GM19468 (cell line): Measurements from ENCODE around the gene NREP.

Experiments
- ATAC-seq: cut with Tn5 transposase; IDR thresholded peaks from one replicate; pipeline ENCODE4 v1.9.1; 2021; ENCODE audit warnings: mild to moderate bottlenecking, moderate library complexity, moderate number of reproducible peaks; ENCODE audit not compliant: unreplicated experiment; ENCODE audit errors: extremely low read depth

Gene NREP

DNA sequence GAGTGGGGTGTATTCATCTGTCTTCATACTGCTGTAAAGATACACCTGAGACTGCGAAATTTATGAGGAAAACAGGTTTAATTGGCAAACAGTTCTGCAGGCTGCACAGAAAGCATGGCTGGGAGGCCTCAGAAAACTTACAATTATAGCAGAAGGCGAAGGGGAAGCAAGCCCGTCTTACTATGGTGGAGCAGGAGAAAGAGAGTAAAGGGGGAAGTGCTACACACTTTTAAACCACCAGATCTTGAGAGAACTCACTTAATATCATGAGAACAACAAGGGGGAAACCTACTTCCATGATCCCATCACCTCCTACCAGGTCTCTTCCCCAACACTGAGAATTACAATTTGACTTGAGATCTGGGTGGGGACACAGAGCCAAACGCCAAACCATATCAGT is 12.5 kb upstream of the NREP start:
- no peak for ATAC-seq

DNA sequence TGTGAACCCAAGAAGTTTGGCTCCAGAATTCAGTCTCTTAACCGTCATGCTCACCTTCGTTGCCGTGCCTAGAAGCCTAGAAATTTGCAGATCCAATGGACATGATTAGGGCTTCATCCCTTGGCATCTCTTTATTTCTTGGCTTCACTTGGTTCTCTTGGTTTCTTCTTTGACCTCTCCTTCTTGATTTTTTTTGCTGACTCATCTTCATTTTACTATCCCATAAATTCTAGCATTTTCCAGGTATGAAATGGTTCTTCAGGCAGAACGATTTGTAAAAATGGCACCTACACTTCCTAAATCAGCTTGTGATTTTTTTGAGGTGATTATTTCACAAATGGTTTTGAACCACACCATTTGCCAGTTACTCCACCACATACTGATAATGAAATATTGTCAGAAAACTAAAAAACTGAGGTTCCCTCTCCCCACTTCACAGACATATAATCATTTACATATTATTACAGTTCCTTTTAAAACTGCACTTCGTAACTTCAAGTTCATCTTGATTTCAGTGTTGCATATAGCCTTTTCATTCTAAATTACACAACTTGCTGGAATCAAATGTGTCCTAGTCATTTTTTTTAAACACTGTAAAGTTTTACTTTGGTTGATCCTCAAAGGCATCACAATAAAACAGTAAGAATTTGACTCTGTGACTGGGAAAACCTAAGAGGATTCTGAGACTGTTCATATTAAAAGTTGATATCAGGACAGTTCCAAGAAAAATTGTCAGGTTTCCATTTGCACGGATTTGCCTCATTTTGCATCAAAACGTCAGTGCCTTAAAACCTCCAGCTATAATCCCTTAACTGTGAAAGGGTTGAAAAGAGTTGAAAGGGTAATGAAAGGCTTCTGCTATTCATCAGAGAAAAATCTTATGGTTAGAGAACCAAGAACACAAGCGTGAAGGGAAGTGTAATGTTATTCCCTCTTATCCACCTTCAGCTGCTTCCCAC is 8.9 kb upstream of the NREP start:
- no peak for ATAC-seq

DNA sequence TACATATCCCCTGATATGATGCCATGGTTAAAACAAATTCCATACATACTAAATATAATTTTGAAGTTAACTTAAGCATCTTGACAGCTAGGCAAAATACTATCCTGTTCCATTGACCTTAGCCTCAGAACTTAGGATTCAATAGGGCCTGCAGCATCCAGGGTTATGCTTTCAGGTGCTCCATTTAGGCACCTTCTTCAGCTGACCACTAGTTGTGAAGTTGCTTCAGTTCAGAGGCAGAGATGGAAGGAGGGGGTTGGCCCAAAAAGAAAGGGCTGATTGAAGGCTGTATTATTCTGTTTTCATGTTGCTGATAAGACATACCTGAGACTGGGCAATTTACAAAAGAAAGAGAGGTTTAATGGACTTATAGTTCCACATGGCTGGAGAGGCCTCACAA is 7.0 kb upstream of the NREP start:
- ATAC-seq: no peak

DNA sequence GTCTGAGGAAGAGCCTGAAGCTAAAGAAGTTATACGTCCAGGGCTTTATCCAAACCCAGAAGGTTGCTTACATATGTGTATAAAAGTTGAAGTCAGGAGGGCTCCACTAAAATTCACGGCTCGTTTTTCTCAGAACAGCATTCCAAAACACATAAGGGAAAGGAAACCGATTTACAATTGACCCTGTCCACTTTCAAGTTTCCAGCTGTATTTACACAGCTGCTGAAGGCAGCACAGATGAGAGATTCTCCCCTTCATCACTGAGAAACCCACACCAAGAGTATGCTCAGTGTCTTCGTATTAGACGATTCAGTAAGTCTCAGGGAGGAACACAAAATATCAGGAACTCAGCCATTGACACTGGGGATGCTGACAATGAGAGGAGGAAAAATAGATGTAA is 5.9 kb upstream of the NREP start:
- no peak for ATAC-seq

DNA sequence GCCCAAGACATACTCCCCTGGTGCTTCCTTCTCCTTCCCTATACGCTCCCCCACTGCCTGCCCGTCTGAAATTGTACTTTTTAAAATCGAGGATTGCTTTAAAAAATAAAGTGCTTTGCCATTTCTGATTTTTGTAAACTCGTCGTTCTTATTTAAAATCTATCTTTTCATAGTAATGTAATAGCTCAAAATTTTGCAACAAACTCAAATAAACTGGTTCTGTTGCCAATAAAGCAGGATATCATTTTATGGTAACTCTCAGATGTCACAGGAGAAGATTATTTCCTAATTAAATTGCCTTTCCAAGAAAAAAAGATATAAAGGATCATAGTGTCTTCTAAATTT is 1.3 kb upstream of the NREP start:
- no peak for ATAC-seq

DNA sequence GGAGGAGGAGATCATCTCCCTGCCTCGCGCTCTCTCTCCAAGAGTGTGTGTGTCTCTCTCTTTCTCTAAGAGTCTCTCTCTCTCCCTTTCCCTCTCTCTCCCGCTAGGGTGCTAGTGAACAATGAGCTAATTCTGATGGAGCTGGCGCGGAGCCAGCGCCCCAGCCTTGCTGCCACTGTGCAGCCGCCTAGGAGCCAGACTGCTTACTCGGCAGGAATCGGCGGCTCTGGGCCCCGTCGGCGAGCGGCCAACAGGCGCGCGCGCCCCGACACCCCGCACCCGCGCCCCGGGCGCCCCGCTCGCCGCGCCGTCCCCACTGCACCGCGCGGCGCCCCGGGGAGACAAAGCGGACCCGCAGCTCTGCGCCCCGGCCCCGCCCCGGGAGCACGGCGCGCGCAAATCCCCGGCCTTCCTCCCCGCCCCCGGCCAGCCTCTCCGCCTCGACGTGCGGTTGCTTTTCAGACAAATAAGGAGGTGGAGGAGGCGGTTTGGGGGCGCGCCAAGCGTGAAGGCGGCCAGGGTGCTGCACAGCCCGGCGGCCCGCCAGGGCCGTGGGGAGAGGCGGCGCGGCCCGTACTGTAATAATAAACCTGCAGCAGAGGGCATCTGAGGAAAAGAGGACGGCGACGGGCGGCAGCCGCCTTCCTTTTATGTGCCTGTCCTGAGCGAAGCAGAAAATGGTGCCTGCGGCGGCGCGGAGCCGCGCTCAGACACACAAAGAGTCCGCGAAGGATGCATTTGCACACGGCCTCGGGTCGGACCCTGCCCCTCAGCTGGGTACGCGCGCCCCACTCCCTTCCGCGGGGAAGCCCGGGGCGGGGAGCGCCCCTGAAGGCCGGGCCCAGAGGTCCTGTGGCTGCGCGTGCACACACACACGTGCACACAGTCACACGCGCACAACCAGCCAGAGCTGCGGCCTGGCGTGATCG is 625 bp upstream of the NREP start:
- peak; percentile 65 for ATAC-seq

DNA sequence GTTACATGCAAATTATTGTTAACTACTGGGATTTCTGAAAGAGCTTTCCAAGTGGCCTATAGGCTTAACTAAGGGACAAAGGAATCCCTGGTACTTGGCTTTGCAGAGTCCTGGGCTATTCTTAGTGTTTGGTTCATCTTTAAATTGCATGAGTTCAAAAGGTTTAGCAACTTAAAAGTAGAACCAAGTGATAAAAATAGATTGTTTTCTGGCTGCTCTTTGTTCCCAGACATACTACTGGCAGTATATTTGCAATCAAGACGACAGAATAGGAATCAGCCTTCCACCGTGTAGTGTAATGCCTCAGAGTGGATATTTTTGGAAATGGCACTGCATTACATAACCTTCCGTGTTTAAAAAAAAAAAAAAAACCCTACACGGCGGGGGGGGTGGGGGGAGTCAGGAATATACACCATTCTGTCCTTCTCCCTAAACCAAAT is 1.0 kb downstream of the NREP start:
- ATAC-seq: no peak

DNA sequence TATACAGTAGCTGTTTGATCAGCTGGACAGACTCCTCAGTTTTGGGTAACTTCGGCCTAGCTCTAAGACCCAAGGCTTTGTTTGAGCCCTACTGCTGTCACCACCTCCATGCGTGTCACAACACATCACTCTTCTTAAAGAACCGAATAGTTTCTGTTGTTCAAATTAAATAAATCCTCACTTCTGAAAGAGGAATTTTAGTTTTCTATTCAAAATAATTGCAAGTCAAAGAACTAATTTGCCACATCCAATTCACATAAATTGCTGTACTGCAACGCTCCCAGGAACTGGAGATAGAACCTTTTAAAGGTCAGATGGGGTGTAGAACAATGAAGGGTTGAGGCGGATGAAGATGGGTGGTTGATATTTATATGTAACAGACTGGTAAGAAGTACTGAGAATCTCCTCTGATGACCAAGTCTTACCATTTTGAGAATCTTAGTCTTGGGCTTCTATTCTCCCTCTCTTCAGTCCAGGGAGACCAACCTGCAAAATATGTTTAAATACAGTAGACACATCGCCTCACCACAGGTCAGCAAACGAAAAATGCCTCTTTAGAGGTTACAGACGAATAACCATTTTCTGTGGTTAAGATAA is 1.6 kb downstream of the NREP start:
- ATAC-seq: no peak

DNA sequence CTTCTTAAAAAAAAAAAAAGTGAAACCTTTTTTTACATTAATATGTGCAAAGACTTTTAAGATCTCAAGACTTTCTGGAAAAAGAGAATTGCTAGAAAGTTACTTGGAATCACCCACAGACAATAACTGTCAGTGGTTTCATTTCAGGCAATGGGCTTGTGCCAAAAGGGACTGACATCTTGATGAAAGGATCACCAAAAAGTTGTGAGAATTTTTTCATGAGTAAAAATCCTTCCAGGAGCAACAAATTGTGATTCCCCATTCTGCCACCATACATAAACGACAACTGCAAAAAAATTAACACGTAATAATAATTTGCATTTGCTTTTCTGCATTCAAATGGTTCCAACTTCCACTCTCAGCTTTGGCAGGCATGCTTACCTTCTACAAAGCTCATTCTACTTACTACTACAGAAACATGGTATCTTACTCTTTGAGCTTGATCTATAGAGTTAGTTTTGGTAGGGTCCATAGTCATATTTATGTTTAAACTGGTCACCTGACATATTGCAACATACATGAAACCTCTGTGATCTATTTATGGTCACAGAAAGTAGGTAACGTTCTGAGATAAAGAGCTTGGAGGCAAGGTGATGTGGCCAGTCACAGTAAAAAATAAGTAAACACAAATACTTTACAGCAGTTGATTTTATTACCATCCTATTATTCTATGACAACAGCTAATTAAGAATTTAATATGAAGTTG is 3.0 kb downstream of the NREP start:
- ATAC-seq: no peak

DNA sequence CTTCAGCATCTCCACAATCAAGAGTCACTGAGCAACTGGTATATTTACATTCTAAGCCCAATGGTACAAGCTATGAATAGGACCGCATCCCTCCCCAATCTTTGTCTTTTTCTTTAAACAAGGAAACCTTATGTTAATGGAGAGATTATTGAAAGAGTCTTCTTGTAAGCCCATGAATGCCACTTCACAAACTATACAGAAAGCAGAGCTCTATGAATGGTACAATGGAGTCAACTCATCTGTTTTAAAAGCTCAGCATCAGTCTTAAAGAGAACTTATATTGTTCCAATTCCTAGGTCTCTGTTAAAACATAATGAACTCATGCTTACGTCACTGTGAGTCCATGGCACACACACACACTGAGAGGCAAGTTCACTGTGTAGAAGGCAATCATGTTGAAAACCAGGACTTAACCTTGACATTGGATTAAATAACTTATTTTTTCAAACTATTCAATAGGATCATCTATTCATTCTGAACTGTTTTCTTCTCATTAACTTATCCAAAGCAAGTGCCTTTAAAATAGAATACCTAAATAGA is 4.5 kb downstream of the NREP start:
- ATAC-seq: no peak

DNA sequence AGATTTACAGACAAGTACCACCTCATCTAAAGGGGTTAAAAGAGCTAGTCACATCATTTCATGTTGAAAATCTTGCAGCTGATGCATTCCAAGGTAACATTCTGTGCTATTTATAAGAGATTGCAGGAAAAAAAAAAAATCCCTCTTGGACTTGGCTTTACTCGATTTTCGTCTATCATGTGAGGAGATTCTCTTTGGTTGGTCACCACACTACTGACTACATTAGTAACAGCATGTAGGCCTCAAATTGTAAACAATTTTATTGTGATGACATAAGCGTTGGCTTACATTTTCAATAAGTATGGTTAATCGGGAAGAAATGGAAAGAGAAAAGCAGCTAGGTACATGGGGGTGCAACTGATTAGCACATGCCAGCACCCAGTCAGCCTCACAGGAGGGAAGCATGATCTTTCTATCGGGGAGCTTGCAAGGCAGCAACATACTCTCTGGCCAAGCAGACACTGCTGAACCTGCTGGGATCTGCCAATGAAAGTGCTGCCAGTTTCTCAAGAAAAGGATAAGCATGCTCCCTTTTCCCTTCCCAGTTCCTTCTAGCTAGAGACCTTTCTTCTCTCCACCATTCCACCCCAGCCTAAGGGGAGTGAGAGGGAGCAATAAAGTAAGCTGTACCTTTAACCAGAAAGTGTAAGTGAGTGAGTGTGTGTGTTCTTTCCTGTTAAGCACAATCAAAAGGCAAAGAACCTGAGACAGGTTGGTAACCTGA is 7.5 kb downstream of the NREP start:
- no peak for ATAC-seq

DNA sequence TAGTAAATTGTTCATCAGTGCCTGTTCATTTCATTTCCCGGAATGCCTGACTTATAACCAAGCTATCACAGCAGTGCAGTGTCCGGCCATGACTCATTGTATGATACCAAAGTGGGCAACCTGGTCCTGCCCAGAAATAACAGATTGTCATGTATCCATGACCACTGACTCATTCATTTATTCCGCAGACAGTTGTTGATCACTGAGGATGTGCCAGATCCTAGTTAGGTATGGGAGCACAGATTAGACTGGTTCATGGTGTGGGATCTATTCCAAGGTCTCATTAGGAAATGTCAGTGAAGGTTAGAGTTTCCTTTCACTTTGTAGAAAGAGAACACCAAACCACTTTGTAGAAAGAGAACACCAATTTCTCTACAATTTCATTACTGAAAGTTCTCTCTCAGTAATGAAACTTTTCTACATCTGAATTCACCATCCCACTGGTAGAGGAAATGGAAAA is 8.7 kb downstream of the NREP start:
- ATAC-seq: no peak

DNA sequence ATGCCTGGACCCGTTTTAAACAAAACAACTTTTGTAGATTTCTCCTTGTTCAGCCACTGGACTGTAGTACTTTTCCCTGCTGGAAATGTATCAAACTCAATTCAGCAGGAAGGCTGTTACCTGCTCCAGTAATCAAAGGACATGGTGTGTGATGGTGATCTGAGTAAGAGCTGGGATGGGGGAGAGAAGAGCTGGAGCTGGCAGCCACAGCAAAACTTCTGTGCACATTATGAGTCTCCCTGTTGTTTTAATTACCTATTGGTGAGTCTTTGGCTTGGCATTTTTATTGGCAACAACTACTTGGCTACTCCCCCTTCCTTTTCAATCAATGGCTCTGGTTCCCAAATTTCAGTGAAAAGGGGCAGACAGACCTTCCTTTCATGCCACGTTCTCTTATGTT is 9.7 kb downstream of the NREP start:
- ATAC-seq: no peak

DNA sequence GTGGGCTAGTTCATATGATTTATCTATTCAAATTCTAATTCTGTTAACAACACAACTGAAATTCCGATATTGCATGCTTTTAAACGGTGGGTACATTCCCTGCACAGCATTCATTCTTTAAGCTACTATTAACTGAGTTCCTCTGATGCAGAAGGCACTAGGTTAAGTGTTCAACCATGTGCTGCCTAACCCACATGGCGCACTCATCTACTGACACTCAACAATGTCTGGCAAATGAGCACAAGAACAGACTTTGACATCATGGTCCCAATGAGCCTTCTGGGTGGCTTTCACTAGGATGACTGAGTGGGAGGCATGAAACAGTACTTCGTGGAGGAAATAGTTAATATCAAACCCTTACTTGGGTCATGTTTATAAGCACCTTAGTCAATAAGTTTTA is 10.2 kb downstream of the NREP start:
- ATAC-seq: no peak

DNA sequence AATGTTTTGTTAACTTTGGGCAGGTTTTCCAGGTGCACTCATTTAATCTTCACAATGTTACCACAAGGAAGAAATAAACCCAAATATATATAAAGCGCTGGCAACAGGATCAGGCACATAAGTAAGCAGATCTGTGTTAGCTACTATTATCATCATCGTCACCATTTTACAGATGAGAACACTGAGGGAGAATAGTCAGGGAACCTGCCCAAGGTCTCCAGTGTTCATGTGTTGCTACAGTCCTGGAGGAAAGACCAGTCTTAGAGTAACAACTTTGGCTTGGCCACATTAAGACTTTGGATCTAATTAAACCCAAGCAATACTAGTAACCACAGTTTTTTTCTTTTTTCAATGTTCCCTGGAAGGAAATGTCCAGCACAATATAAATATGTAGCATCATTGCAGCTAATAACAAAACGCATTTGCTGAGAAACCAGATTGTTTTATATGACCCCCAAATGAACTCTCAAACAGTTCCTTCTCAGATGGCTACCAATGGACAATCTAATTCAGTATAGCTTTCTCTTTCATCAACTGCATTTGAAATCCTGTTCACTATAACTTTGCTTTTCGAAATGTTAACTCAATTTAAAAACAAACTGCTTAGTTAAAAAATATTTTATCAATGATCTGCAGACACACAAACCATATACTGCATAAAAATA is 11.8 kb downstream of the NREP start:
- no peak for ATAC-seq

DNA sequence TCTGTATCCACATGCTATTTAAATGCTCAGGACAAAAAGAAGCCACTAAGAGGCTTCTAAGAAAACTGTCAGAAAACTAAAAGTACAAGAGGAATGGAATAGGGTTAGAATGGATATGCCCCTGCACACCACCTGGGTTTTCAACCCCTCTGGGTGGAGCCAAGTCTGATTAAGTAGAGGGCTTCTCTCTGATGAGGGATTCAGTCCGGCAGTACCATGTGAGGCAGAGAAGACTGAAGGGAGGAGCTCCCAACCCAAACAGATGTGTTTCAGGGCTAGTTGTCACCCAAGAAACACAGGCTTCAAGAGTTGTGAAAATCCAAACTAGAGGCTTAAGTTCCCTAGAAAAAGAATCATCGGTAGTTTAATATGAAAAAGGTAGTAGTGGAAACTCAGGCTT is 12.5 kb downstream of the NREP start:
- ATAC-seq: no peak

DNA sequence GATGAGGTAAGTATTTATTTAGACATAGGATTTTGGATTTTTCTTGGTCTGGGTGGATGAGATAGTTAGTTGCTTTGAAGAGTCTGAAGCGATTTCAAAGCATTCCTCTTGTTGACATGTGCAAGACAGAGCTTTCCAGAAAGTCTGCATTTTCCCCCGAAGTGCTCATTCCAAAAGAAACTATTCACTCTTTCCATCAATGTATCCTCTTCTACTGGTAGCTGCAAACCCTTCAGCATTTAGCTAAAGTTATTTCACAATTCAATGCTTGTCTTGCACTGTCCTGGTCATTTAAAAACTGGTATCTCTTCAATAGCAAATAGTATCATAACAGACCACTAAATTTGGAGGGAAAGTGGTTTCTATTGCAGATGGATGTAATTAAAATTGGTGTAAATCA is 13.0 kb downstream of the NREP start:
- no peak for ATAC-seq

DNA sequence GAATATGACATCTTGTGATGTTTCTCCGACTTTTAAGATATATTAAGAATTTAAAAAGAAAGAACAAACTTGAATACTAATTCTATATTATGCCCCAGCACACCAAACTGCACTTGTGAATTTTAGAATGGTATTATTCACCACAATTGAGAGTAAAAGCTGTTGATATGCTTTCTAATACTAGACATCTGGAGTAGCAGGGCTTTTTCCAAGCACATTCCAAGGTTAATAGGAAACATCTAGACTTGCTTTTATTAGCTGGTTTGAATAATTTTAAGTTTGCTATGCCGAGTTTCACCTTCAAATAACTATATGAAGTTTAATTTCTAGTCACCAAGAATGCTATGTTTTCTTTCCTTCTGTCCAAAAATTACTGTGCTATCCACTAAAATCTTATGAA is 13.5 kb downstream of the NREP start:
- ATAC-seq: no peak
